CD14-positive monocyte (primary cell): ENCODE data around the gene ITGA2. TPM values are rescaled to one million over a fixed set of nuclear protein-coding genes. Genes with fewer than 3 reads are reported as not detected.

ENCODE experiments used
- DNase-seq, 3 donors: peaks; one replicate each; pipeline ENCODE4 v3.0.0-alpha.2; 2011 to 2022
- H2AFZ ChIP-seq: 2 replicates; pipeline ENCODE4 v1.6.0; 2012; ENCODE audit warnings: mild to moderate bottlenecking, low read depth, low read length, inconsistent platforms; ENCODE audit not compliant: insufficient read depth, poor library complexity, severe bottlenecking
- H3K27ac ChIP-seq, 2 donors: 1 replicate in 1 of 2; 2 replicates in 1 of 2; pipeline ENCODE4 v1.5.1; 2012 to 2013; ENCODE audit warnings: low read length in 2 of 2, control low read depth in 1 of 2, inconsistent platforms in 1 of 2, low read depth in 1 of 2, mild to moderate bottlenecking in 1 of 2
- H3K27me3 ChIP-seq, 2 donors: one replicate each; pipeline versions ENCODE4 v1.6.0 to v1.6.1; 2011 to 2013; ENCODE audit warnings: low read length in 2 of 2; ENCODE audit not compliant: control insufficient read depth in 2 of 2, insufficient read depth in 2 of 2
- H3K36me3 ChIP-seq, 2 donors: replicated peaks in 1 of 2; 1 replicate in 1 of 2; 2 replicates in 1 of 2; pipeline versions ENCODE4 v1.5.1 to v1.6.1; 2012 to 2013; ENCODE audit warnings: low read length in 2 of 2, control low read depth in 1 of 2, inconsistent platforms in 1 of 2, mild to moderate bottlenecking in 1 of 2; ENCODE audit not compliant: insufficient read depth in 2 of 2, control insufficient read depth in 1 of 2
- H3K4me1 ChIP-seq, 2 donors: 1 replicate in 1 of 2; 2 replicates in 1 of 2; pipeline versions ENCODE4 v1.5.1 to v1.6.1; 2012 to 2013; ENCODE audit warnings: low read length in 2 of 2, control low read depth in 1 of 2, inconsistent platforms in 1 of 2, mild to moderate bottlenecking in 1 of 2, moderate library complexity in 1 of 2; ENCODE audit not compliant: insufficient read depth in 2 of 2, control insufficient read depth in 1 of 2
- H3K4me2 ChIP-seq: replicated peaks from 2 replicates; pipeline ENCODE3; 2012; ENCODE audit warnings: low read length, moderate library complexity, mild to moderate bottlenecking; ENCODE audit not compliant: poor library complexity, severe bottlenecking; ENCODE audit errors: extremely low read depth
- H3K4me3 ChIP-seq, 3 experiments: fragments of 200-600 bp in 1 of 3; sonication (generic) in 1 of 3; replicated peaks in 1 of 3; 1 replicate in 2 of 3; 2 replicates in 1 of 3; pipeline ENCODE4 v1.5.1; 2011 to 2013; ENCODE audit warnings: low read length in 3 of 3, mild to moderate bottlenecking in 3 of 3, control low read depth in 2 of 3, low read depth in 2 of 3, inconsistent platforms in 1 of 3, moderate library complexity in 1 of 3
- H3K79me2 ChIP-seq: 2 replicates; pipeline ENCODE4 v1.6.0; 2012; ENCODE audit warnings: mild to moderate bottlenecking, control low read depth, inconsistent platforms, low read length, moderate library complexity; ENCODE audit not compliant: insufficient read depth
- H3K9ac ChIP-seq: 2 replicates; pipeline ENCODE4 v1.6.0; 2017; ENCODE audit warnings: low read length, mild to moderate bottlenecking; ENCODE audit not compliant: insufficient read depth, poor library complexity, severe bottlenecking
- H3K9me3 ChIP-seq, 2 donors: replicated peaks in 1 of 2; 1 replicate in 1 of 2; 2 replicates in 1 of 2; pipeline versions ENCODE4 v1.5.1 to v1.6.1; 2012 to 2013; ENCODE audit warnings: low read length in 2 of 2, control low read depth in 1 of 2; ENCODE audit not compliant: control insufficient read depth in 1 of 2, insufficient read depth in 1 of 2
- H4K20me1 ChIP-seq: 2 replicates; pipeline ENCODE4 v1.6.0; 2012; ENCODE audit warnings: mild to moderate bottlenecking, low read length, control low read depth, moderate library complexity; ENCODE audit not compliant: insufficient read depth
- H3K27ac Mint-ChIP-seq, 7 donors: one replicate each; pipeline ENCODE4 v1.8.0; 2020; ENCODE audit warnings: mild to moderate bottlenecking in 7 of 7, mixed read lengths in 7 of 7, moderate library complexity in 6 of 7, inconsistent platforms in 2 of 7
- H3K27me3 Mint-ChIP-seq, 3 donors: one replicate each; pipeline ENCODE4 v1.8.0; 2021 to 2022; ENCODE audit warnings: low read depth in 3 of 3, mild to moderate bottlenecking in 3 of 3, mixed read lengths in 3 of 3, moderate library complexity in 3 of 3, inconsistent platforms in 1 of 3
- H3K36me3 Mint-ChIP-seq, 2 donors: one replicate each; pipeline ENCODE4 v1.8.0; 2020; ENCODE audit warnings: mixed read lengths in 2 of 2, inconsistent platforms in 1 of 2, mild to moderate bottlenecking in 1 of 2
- H3K4me1 Mint-ChIP-seq: one replicate; pipeline ENCODE4 v1.8.0; 2020; ENCODE audit warnings: mild to moderate bottlenecking, mixed read lengths
- H3K4me3 Mint-ChIP-seq, 2 donors: one replicate each; pipeline ENCODE4 v1.8.0; 2020; ENCODE audit warnings: mild to moderate bottlenecking in 2 of 2, mixed read lengths in 2 of 2, moderate library complexity in 1 of 2
- H3K9me3 Mint-ChIP-seq, 7 donors: one replicate each; pipeline ENCODE4 v1.8.0; 2020 to 2022; ENCODE audit warnings: mixed read lengths in 7 of 7, mild to moderate bottlenecking in 6 of 7, moderate library complexity in 6 of 7, inconsistent platforms in 2 of 7
- WGBS: methylation state at CpG from one replicate; pipeline ENCODE4 v1.1.5; 2013; ENCODE audit warnings: missing lambda C conversion rate; ENCODE audit not compliant: insufficient coverage; 5-methylcytosine and 5-hydroxymethylcytosine counted together
- intact Hi-C, 2 donors: fragments of 100-400 bp; cut with micrococcal nuclease; formaldehyde crosslinking; loops; one replicate each; pipeline versions ENCODE4 v1.15.0 to v1.15.1; 2023
- polyA plus RNA-seq, 3 donors: library from polyadenylated mRNA; depleted of rRNA in 1 of 3; unstranded in 2 of 3; stranded (reverse) in 1 of 3; fragments of 300-500 nt in 2 of 3; fragments of >200 nt in 1 of 3; fragmentation: Illumina TruSeq in 2 of 3; gene quantifications; 1 replicate in 2 of 3; 2 replicates in 1 of 3; pipeline ENCODE4 v1.2.3, GENCODE V29; 2012 to 2021
- TF ChIP-seq, protein P1 (sequence below): fragments of 200-600 bp; IDR thresholded peaks from one replicate; pipeline ENCODE4 v1.8.0; 2022; ENCODE audit warnings: antibody characterized with exemption, mild to moderate bottlenecking

Gene ITGA2
- polyA plus RNA-seq, 3 donors = not detected

DNA sequence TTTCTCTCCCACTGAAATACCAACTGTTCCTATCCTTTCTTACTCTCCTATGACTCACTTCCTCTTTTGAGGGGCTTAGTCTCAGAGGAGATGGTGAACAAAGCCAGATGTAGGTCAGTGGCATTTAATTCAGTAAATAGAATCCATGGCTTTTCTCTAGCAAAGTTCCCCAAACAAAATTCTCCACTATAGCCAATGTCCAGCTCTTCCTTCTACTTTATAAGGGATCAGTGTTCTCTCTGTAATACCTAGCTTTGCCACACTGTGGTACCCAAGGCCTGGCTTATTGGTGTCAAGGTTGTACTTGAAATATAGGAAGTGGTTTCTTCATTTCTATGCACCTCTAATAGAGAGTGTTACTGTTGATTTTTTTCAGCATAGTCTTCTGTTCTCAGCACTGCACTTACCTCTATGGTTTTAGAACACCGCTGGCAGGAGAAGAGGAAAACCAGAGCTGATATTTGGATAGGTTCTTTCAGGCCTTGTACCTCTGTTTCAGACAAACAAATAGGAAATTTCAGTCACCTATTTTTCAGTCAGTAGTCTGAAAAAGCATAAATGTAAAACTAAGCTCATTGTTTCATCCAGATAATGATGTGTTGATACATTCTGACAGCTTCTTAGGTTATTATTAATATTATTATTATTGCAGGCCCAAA is 40.6 kb upstream of the ITGA2 start:
- Histone ChIP-seq H4K20me1 (no peaks in the 10 kb centered on the region), H3K4me3 (no peak overlapping the region), H3K27ac (no peak overlapping the region), H3K4me1 (no peaks in the 10 kb centered on the region), H3K4me2 (no peak overlapping the region), H3K79me2 (no peaks in the 10 kb centered on the region), H2AFZ (no peak overlapping the region), H3K36me3 (no peaks in the 10 kb centered on the region), H3K27me3 (no peaks in the 10 kb centered on the region), H3K9ac (no peak overlapping the region), H3K9me3 (no peaks in the 10 kb centered on the region)
- H3K9me3 Mint-ChIP-seq = no peaks in the 10 kb centered on the region
- H3K27me3 Mint-ChIP-seq = peaks cover 0 to 3% (median 0%) of the 10 kb centered on the region in 3 donors
- TF ChIP-seq, protein P1, sequence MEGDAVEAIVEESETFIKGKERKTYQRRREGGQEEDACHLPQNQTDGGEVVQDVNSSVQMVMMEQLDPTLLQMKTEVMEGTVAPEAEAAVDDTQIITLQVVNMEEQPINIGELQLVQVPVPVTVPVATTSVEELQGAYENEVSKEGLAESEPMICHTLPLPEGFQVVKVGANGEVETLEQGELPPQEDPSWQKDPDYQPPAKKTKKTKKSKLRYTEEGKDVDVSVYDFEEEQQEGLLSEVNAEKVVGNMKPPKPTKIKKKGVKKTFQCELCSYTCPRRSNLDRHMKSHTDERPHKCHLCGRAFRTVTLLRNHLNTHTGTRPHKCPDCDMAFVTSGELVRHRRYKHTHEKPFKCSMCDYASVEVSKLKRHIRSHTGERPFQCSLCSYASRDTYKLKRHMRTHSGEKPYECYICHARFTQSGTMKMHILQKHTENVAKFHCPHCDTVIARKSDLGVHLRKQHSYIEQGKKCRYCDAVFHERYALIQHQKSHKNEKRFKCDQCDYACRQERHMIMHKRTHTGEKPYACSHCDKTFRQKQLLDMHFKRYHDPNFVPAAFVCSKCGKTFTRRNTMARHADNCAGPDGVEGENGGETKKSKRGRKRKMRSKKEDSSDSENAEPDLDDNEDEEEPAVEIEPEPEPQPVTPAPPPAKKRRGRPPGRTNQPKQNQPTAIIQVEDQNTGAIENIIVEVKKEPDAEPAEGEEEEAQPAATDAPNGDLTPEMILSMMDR = peak; percentile 58
- no peak overlapping the region for H3K4me3 Mint-ChIP-seq
- H3K36me3 Mint-ChIP-seq = no peaks in the 10 kb centered on the region
- DNase-seq = peak; percentile 19 to 66 (median 42)
- peaks cover 11% of the 10 kb centered on the region for H3K4me1 Mint-ChIP-seq
- H3K27ac Mint-ChIP-seq = no peak overlapping the region
- 0% methylated on average over 1 of the region's 1 CpG for WGBS
- intact Hi-C loops = loop anchor here (5.0 to 10.0 kb wide), 2 partner anchors 146 to 149 kb away; no protein-coding TSS in a partner anchor

DNA sequence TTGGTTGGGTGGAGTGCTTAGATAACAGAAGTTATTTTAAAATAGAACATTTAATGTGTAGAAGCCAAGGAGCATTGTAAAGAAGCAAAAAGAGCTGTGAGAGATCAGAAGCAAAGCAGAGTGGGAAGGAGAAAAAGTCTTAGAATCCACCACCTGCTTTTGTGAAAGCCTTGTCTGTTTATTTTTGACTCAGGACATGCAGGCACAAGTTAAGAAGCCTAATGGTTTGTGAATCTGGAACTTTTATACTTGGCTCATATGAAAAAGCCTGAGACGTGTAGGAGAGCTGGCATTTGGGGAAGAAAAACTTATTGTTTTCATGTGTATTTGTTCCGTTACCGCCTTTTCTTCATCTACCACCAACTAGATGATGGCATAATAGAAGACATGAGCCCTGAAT is 38.5 kb upstream of the ITGA2 start:
- H3K27ac ChIP-seq = no peak overlapping the region
- no peak overlapping the region for H3K4me3 Mint-ChIP-seq
- no peaks in the 10 kb centered on the region for H3K27me3 ChIP-seq
- no peak overlapping the region for H3K27ac Mint-ChIP-seq
- no peaks in the 10 kb centered on the region for H3K4me1 ChIP-seq
- DNase-seq = no peak
- H3K9me3 Mint-ChIP-seq = no peaks in the 10 kb centered on the region
- H3K9me3 ChIP-seq = no peaks in the 10 kb centered on the region
- no peaks in the 10 kb centered on the region for H3K79me2 ChIP-seq
- no CpG with 5 or more reads among the region's 3 CpGs for WGBS
- no peak overlapping the region for H2AFZ ChIP-seq
- no peaks in the 10 kb centered on the region for H4K20me1 ChIP-seq
- intact Hi-C loops = no loop called here
- TF ChIP-seq, protein P1 = no peak
- H3K36me3 Mint-ChIP-seq = no peaks in the 10 kb centered on the region
- H3K4me3 ChIP-seq = no peak overlapping the region
- H3K27me3 Mint-ChIP-seq = no peaks in the 10 kb centered on the region
- no peaks in the 10 kb centered on the region for H3K36me3 ChIP-seq
- H3K4me2 ChIP-seq = no peak overlapping the region
- H3K4me1 Mint-ChIP-seq = peaks cover 6% of the 10 kb centered on the region
- no peak overlapping the region for H3K9ac ChIP-seq
